HepG2 (cell line): ENCODE measurements around the gene SNRPB2. TPM values are rescaled to one million over a fixed set of nuclear protein-coding genes. Genes with fewer than 3 reads are reported as not detected.

Experiments
- ATF7 ChIP-seq, 2 experiments: fragments of 450-650 bp in 1 of 2; sonication (generic) in 1 of 2; formaldehyde crosslinking in 1 of 2; IDR thresholded peaks; 2 replicates each; pipeline versions ENCODE4 v1.4.0 to v1.6.1; 2016 to 2020; ENCODE audit warnings: antibody characterized with exemption in 1 of 2, mild to moderate bottlenecking in 1 of 2, missing genetic modification reagents in 1 of 2
- HOXA3 ChIP-seq: sonication (generic); formaldehyde crosslinking; IDR thresholded peaks from 2 replicates; pipeline ENCODE4 v1.5.0; 2020; ENCODE audit warnings: missing genetic modification reagents
- SOX5 ChIP-seq: IDR thresholded peaks from 2 replicates; pipeline ENCODE4 v1.6.1; 2016; ENCODE audit warnings: borderline replicate concordance
- ZNF318 ChIP-seq: sonication (generic); formaldehyde crosslinking; IDR thresholded peaks from 2 replicates; pipeline ENCODE4 v1.4.0; 2020; ENCODE audit warnings: mild to moderate bottlenecking, missing genetic modification reagents
- polyA plus RNA-seq, 8 experiments: library from polyadenylated mRNA; depleted of rRNA in 3 of 8; stranded (reverse) in 7 of 8; unstranded in 1 of 8; fragments of >200 nt; fragmentation: Illumina TruSeq in 4 of 8; extraction: Trizol in 4 of 8; gene quantifications; 2 replicates each; pipeline versions ENCODE4 v1.2.1 to v1.2.3, GENCODE V29; 2011 to 2016; ENCODE audit warnings: low read depth in 4 of 8, missing spikeins in 1 of 8, mixed read lengths in 1 of 8; ENCODE audit not compliant: insufficient read depth in 1 of 8
- total RNA-seq, 5 experiments: library from RNA; depleted of rRNA; stranded (reverse); fragments of >200 nt; fragmentation: Illumina TruSeq; extraction: Trizol; gene quantifications; 2 replicates each; pipeline ENCODE4 v1.2.3, GENCODE V29; 2016; ENCODE audit warnings: low read depth in 1 of 5
- TF ChIP-seq, protein P1 (sequence below): sonication (generic); formaldehyde crosslinking; conservative IDR thresholded peaks from 2 replicates; pipeline ENCODE4 v1.4.0; 2020; ENCODE audit warnings: missing genetic modification reagents
- TF ChIP-seq, protein P2 (sequence below): sonication (generic); formaldehyde crosslinking; IDR thresholded peaks from 2 replicates; pipeline ENCODE4 v1.4.0; 2020; ENCODE audit warnings: missing genetic modification reagents, low read depth, mild to moderate bottlenecking, borderline replicate concordance

SNRPB2 gene
- total and polyA plus RNA-seq, 2 of the 13 experiments (the other 11 are each of a cell fraction or from before 2014, with no cell fraction given) = 107 to 204 TPM

DNA sequence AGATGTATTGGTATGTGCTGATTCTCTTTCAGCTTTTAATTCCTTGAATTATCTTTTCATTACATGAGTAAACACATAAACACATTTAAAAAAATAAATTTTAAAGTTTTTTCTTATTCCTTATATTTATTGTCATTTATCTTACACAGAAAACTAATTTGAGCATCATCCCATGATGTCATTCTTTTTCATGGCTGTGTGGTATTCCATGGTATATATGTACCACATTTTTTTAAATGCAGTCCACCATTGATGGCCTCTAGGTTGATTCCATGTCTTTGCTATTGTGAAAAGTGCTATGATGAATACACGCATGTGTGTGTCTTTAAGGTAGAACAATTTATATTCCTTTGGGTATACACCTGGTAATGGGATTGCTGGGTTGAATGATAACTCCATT lies 51.7 kb downstream of the SNRPB2 start (continued):
- TF ChIP-seq ZNF318 (no peak), HOXA3 (CRISPR knock-in tag) (no peak), SOX5 (CRISPR knock-in tag) (no peak), ATF7 (IDR thresholded peaks at IDR 0.05) (peak; percentile 80), ATF7 (CRISPR knock-in tag; IDR thresholded peaks at IDR 0.05) (no peak)
- TF ChIP-seq, protein P1, sequence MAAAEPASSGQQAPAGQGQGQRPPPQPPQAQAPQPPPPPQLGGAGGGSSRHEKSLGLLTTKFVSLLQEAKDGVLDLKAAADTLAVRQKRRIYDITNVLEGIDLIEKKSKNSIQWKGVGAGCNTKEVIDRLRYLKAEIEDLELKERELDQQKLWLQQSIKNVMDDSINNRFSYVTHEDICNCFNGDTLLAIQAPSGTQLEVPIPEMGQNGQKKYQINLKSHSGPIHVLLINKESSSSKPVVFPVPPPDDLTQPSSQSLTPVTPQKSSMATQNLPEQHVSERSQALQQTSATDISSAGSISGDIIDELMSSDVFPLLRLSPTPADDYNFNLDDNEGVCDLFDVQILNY = no peak
- TF ChIP-seq, protein P2, sequence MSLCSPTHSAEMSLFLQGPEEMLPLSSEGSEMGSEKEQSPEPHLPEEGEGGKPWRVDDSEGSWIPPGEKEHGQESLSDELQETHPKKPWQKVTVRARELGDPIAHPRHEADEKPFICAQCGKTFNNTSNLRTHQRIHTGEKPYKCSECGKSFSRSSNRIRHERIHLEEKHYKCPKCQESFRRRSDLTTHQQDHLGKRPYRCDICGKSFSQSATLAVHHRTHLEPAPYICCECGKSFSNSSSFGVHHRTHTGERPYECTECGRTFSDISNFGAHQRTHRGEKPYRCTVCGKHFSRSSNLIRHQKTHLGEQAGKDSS (CRISPR knock-in tag) = no peak
